Suprapubic skin (tissue), 4 donors: ENCODE data around the gene RBM47. TPM values are rescaled to one million over a fixed set of nuclear protein-coding genes. Genes with fewer than 3 reads are reported as not detected.

Experiments used
- DNase-seq, 2 donors: peaks; one replicate each; pipeline ENCODE4 v3.0.0-alpha.2; 2019; ENCODE audit warnings: low spot score in 2 of 2
- H3K27ac ChIP-seq: fragments of 200-600 bp; sonication (generic); one replicate; pipeline ENCODE4 v1.5.1; 2019
- H3K27me3 ChIP-seq: fragments of 200-600 bp; sonication (generic); one replicate; pipeline ENCODE4 v1.5.1; 2019
- H3K36me3 ChIP-seq: fragments of 200-600 bp; sonication (generic); one replicate; pipeline ENCODE4 v1.5.1; 2019
- H3K4me1 ChIP-seq: fragments of 200-600 bp; sonication (generic); one replicate; pipeline ENCODE4 v1.5.1; 2019
- H3K4me3 ChIP-seq: fragments of 200-600 bp; sonication (generic); one replicate; pipeline ENCODE4 v1.5.1; 2019; ENCODE audit warnings: mild to moderate bottlenecking
- H3K9me3 ChIP-seq: fragments of 200-600 bp; sonication (generic); one replicate; pipeline ENCODE4 v1.5.1; 2019
- CTCF ChIP-seq, 2 donors: fragments of 200-600 bp in 1 of 2; fragments of 450-650 bp in 1 of 2; sonication (generic) in 1 of 2; IDR thresholded peaks; one replicate each; pipeline ENCODE4 v1.5.1; 2016 to 2019; ENCODE audit warnings: antibody characterized with exemption in 2 of 2, mild to moderate bottlenecking in 1 of 2, moderate library complexity in 1 of 2
- EP300 ChIP-seq: sonication (generic); formaldehyde crosslinking; IDR thresholded peaks from one replicate; pipeline ENCODE4 v1.6.1; 2017; ENCODE audit warnings: antibody characterized with exemption
- POLR2A ChIP-seq, 2 donors: fragments of 450-650 bp; IDR thresholded peaks; one replicate each; pipeline ENCODE4 v1.6.1; 2017; ENCODE audit warnings: antibody characterized with exemption in 2 of 2, mild to moderate bottlenecking in 2 of 2, moderate library complexity in 2 of 2
- POLR2AphosphoS5 ChIP-seq, 3 donors: sonication (generic); formaldehyde crosslinking; IDR thresholded peaks; one replicate each; pipeline ENCODE4 v1.6.1; 2017; ENCODE audit warnings: antibody characterized with exemption in 3 of 3
- WGBS: methylation state at CpG from one replicate; pipeline ENCODE4 v1.1.5; 2018; 5-methylcytosine and 5-hydroxymethylcytosine counted together
- total RNA-seq, 4 donors: library from RNA; depleted of rRNA; stranded (reverse); fragments of >200 nt; gene quantifications; one replicate each; pipeline ENCODE4 v1.1.0, GENCODE V29; 2016

RBM47 gene
- total RNA-seq, 4 donors from 2014 or later, result 40.2 to 286 (median 47.4) TPM

GRCh38 chr4:40608628-40609027, 21.0 kb downstream of the RBM47 start:
- Histone ChIP-seq H3K4me1 (no peaks in the 10 kb centered on the region), H3K27ac (no peak overlapping the region), H3K9me3 (no peaks in the 10 kb centered on the region), H3K36me3 (no peaks in the 10 kb centered on the region), H3K27me3 (no peaks in the 10 kb centered on the region), H3K4me3 (no peak overlapping the region)
- TF ChIP-seq CTCF (IDR thresholded peaks at IDR 0.05), result no peak
- no peak for TF ChIP-seq EP300
- no peak for TF ChIP-seq POLR2A (IDR thresholded peaks at IDR 0.05)
- no peak for TF ChIP-seq POLR2AphosphoS5 (IDR thresholded peaks at IDR 0.05)
- DNase-seq, result no peak
- WGBS, result 74% methylated on average over 2 of the region's 2 CpGs

- WGBS, result 83% methylated on average over 3 of the region's 3 CpGs
- H3K27me3 ChIP-seq, result no peaks in the 10 kb centered on the region
- TF ChIP-seq CTCF (IDR thresholded peaks at IDR 0.05), result no peak
- no peak for TF ChIP-seq POLR2A (IDR thresholded peaks at IDR 0.05)
- TF ChIP-seq EP300, result no peak
- TF ChIP-seq POLR2AphosphoS5 (IDR thresholded peaks at IDR 0.05), result no peak
Measured at GRCh38 chr4:40607221-40607620, 22.4 kb downstream of the RBM47 start.

GRCh38 chr4:40606239-40606767, 23.4 kb downstream of the RBM47 start:
- Histone ChIP-seq H3K9me3 (no peaks in the 10 kb centered on the region), H3K27me3 (no peaks in the 10 kb centered on the region), H3K36me3 (no peaks in the 10 kb centered on the region), H3K27ac (no peak overlapping the region), H3K4me1 (no peaks in the 10 kb centered on the region), H3K4me3 (no peak overlapping the region)
- TF ChIP-seq CTCF (IDR thresholded peaks at IDR 0.05), result no peak
- TF ChIP-seq EP300, result no peak
- DNase-seq, result no peak
- WGBS, result 74% methylated on average over 3 of the region's 6 CpGs

More at GRCh38 chr4:40607221-40607620, 22.4 kb downstream of the RBM47 start:
- H3K27ac ChIP-seq, result no peak overlapping the region
- no peak overlapping the region for H3K4me3 ChIP-seq
- no peaks in the 10 kb centered on the region for H3K9me3 ChIP-seq
- H3K36me3 ChIP-seq, result no peaks in the 10 kb centered on the region
- DNase-seq, result no peak
- H3K4me1 ChIP-seq, result no peaks in the 10 kb centered on the region

GRCh38 chr4:40603281-40603680, 26.4 kb downstream of the RBM47 start:
- H3K4me3 ChIP-seq, result no peak overlapping the region
- no peaks in the 10 kb centered on the region for H3K9me3 ChIP-seq
- H3K36me3 ChIP-seq, result no peaks in the 10 kb centered on the region
- no peaks in the 10 kb centered on the region for H3K4me1 ChIP-seq
- TF ChIP-seq POLR2AphosphoS5 (IDR thresholded peaks at IDR 0.05) (no peak), POLR2A (IDR thresholded peaks at IDR 0.05) (no peak), CTCF (IDR thresholded peaks at IDR 0.05) (no peak), EP300 (no peak)
- no peak for DNase-seq
- no peak overlapping the region for H3K27ac ChIP-seq
- no peaks in the 10 kb centered on the region for H3K27me3 ChIP-seq

- 82% methylated on average over 7 of the region's 7 CpGs for WGBS
- no peaks in the 10 kb centered on the region for H3K36me3 ChIP-seq
- DNase-seq, result no peak
- no peaks in the 10 kb centered on the region for H3K4me1 ChIP-seq
- H3K27me3 ChIP-seq, result no peaks in the 10 kb centered on the region
- TF ChIP-seq POLR2A (IDR thresholded peaks at IDR 0.05), result no peak
- no peak for TF ChIP-seq POLR2AphosphoS5 (IDR thresholded peaks at IDR 0.05)
- no peak for TF ChIP-seq CTCF (IDR thresholded peaks at IDR 0.05)
- TF ChIP-seq EP300, result no peak
- no peaks in the 10 kb centered on the region for H3K9me3 ChIP-seq
- no peak overlapping the region for H3K27ac ChIP-seq
- H3K4me3 ChIP-seq, result no peak overlapping the region
Measured at GRCh38 chr4:40601641-40602040, 28.0 kb downstream of the RBM47 start.
